ENCODE results near the gene GAGE12J. TPM values are rescaled to one million over a fixed set of nuclear protein-coding genes. Genes with fewer than 3 reads are reported as not detected.
"Not testable (repeated sequence)": the region's sequence is repeated elsewhere in the genome, so short reads cannot be mapped to it uniquely, and the experiment has no call there.

GAGE12J gene
- total RNA-seq, 2 experiments from 2014 or later, result not detected

- POLR2A ChIA-PET, result interaction anchor here (1.8 kb wide), 1 partner anchor 11 kb away, joined by 4 read pairs; no protein-coding TSS in a partner anchor
- H3K4me3 Mint-ChIP-seq, result no peak overlapping the region
- peak; percentile 65 for DNase-seq
- H3K27ac Mint-ChIP-seq, result no peak overlapping the region
- H3K27me3 Mint-ChIP-seq, result peaks cover 1% of the 10 kb centered on the region
- peaks cover 25% of the 10 kb centered on the region for H3K4me1 Mint-ChIP-seq
- CTCF ChIA-PET, result interaction anchor here (0.9 to 1.2 kb wide), 6 partner anchors 11 to 671 kb away, joined by 3 to 4 read pairs (median 3); no protein-coding TSS in a partner anchor
- no peaks in the 10 kb centered on the region for H3K9me3 Mint-ChIP-seq
- H3K36me3 Mint-ChIP-seq (ENCODE audit: low read depth), result peaks cover 5% of the 10 kb centered on the region
Measured at GRCh38 chrX:49291615-49292337, 30.1 kb upstream of the GAGE12J start.

GRCh38 chrX:49292400-49293362 lies 29.2 kb upstream of the GAGE12J start:
- Mint-ChIP-seq H3K27ac (no peak overlapping the region), H3K36me3 (ENCODE audit: low read depth) (peaks cover 1% of the 10 kb centered on the region), H3K4me3 (no peak overlapping the region), H3K27me3 (peaks cover 1% of the 10 kb centered on the region), H3K9me3 (no peaks in the 10 kb centered on the region), H3K4me1 (peaks cover 19% of the 10 kb centered on the region)
- CTCF ChIA-PET, result interaction anchor here (1.0 to 1.2 kb wide), 5 partner anchors 12 to 672 kb away, joined by 3 to 4 read pairs (median 3); no protein-coding TSS in a partner anchor
- DNase-seq, result no peak
- POLR2A ChIA-PET, result interaction anchor here (1.8 kb wide), 1 partner anchor 12 kb away, joined by 4 read pairs; no protein-coding TSS in a partner anchor

- H3K27ac Mint-ChIP-seq; H3K4me3 Mint-ChIP-seq; H3K36me3 Mint-ChIP-seq (ENCODE audit: low read depth); DNase-seq; H3K9me3 Mint-ChIP-seq; CTCF ChIA-PET; H3K27me3 Mint-ChIP-seq; H3K4me1 Mint-ChIP-seq; POLR2A ChIA-PET: not testable (repeated sequence)
Measured at GRCh38 chrX:49299293-49299692, 22.5 kb upstream of the GAGE12J start.

- no peak for DNase-seq
- ChIA-PET CTCF (no interaction called here), POLR2A (interaction anchor here (1.0 kb wide), 1 partner anchor 19 kb away, joined by 3 read pairs; no protein-coding TSS in a partner anchor)
- Mint-ChIP-seq H3K27ac (no peak overlapping the region), H3K9me3 (no peaks in the 10 kb centered on the region), H3K27me3 (peaks cover 6% of the 10 kb centered on the region), H3K4me1 (no peaks in the 10 kb centered on the region), H3K36me3 (ENCODE audit: low read depth) (no peaks in the 10 kb centered on the region), H3K4me3 (no peak overlapping the region)
Measured at GRCh38 chrX:49300703-49301102, 21.1 kb upstream of the GAGE12J start.

- Mint-ChIP-seq H3K4me3 (no peak within 1 kb of the TSS), H3K36me3 (ENCODE audit: low read depth) (no peaks in the 10 kb centered on the region), H3K27me3 (peaks cover 11% of the 10 kb centered on the region), H3K9me3 (no peaks in the 10 kb centered on the region), H3K27ac (no peak within 1 kb of the TSS), H3K4me1 (peaks cover under 1% of the 10 kb centered on the region)
- ChIA-PET POLR2A (no interaction called here), CTCF (no interaction called here)
- DNase-seq, result no peak
Measured at GRCh38 chrX:49303346-49303745, 18.5 kb upstream of the GAGE12J start, which contains the start of gene GAGE10. Gene GAGE10 (plus strand): TSS chrX:49303646. CDS start chrX:49304860, 1,214 bp downstream.

GRCh38 chrX:49307775-49308174 lies 14.1 kb upstream of the GAGE12J start:
- H3K27ac Mint-ChIP-seq; POLR2A ChIA-PET; H3K36me3 Mint-ChIP-seq (ENCODE audit: low read depth); H3K9me3 Mint-ChIP-seq; DNase-seq; H3K4me3 Mint-ChIP-seq; CTCF ChIA-PET: not testable (repeated sequence)
- Mint-ChIP-seq H3K4me1 (peaks cover 16% of the 10 kb centered on the region), H3K27me3 (peaks cover 33% of the 10 kb centered on the region)

- ChIA-PET POLR2A (no interaction called here), CTCF (no interaction called here)
- DNase-seq, result no peak
- Mint-ChIP-seq H3K27ac (no peak overlapping the region), H3K36me3 (ENCODE audit: low read depth) (no peaks in the 10 kb centered on the region), H3K4me3 (peak overlapping the region; percentile 68), H3K27me3 (peaks cover 33% of the 10 kb centered on the region), H3K9me3 (no peaks in the 10 kb centered on the region), H3K4me1 (peaks cover 16% of the 10 kb centered on the region)
Measured at GRCh38 chrX:49308604-49309269, 13.1 kb upstream of the GAGE12J start.

GRCh38 chrX:49309401-49309981 lies 12.3 kb upstream of the GAGE12J start:
- no peaks in the 10 kb centered on the region for H3K36me3 Mint-ChIP-seq (ENCODE audit: low read depth)
- ChIA-PET POLR2A (no interaction called here), CTCF (no interaction called here)
- H3K4me3 Mint-ChIP-seq, result peak overlapping the region; percentile 68
- peak overlapping the region; percentile 27 for H3K27ac Mint-ChIP-seq
- peaks cover 33% of the 10 kb centered on the region for H3K27me3 Mint-ChIP-seq
- no peaks in the 10 kb centered on the region for H3K9me3 Mint-ChIP-seq
- H3K4me1 Mint-ChIP-seq, result peaks cover 16% of the 10 kb centered on the region
- no peak for DNase-seq

GRCh38 chrX:49310371-49310770 lies 11.5 kb upstream of the GAGE12J start:
- DNase-seq, result no peak
- Mint-ChIP-seq H3K9me3 (no peaks in the 10 kb centered on the region), H3K27ac (no peak overlapping the region), H3K36me3 (ENCODE audit: low read depth) (no peaks in the 10 kb centered on the region), H3K27me3 (peaks cover 35% of the 10 kb centered on the region), H3K4me3 (no peak overlapping the region), H3K4me1 (peaks cover 16% of the 10 kb centered on the region)
- CTCF ChIA-PET, result no interaction called here
- POLR2A ChIA-PET, result no interaction called here

GRCh38 chrX:49312176-49312575 lies 9.7 kb upstream of the GAGE12J start:
- ChIA-PET CTCF (no interaction called here), POLR2A (no interaction called here)
- H3K27me3 Mint-ChIP-seq, result peaks cover 32% of the 10 kb centered on the region
- H3K4me1 Mint-ChIP-seq, result peaks cover 16% of the 10 kb centered on the region
- no peak overlapping the region for H3K27ac Mint-ChIP-seq
- H3K4me3 Mint-ChIP-seq, result no peak overlapping the region
- no peaks in the 10 kb centered on the region for H3K9me3 Mint-ChIP-seq
- no peaks in the 10 kb centered on the region for H3K36me3 Mint-ChIP-seq (ENCODE audit: low read depth)
- no peak for DNase-seq

GRCh38 chrX:49316085-49316484 lies 5.8 kb upstream of the GAGE12J start:
- Mint-ChIP-seq H3K4me1 (no peaks in the 10 kb centered on the region), H3K27me3 (peaks cover 7% of the 10 kb centered on the region), H3K4me3 (no peak overlapping the region), H3K27ac (no peak overlapping the region), H3K36me3 (ENCODE audit: low read depth) (no peaks in the 10 kb centered on the region), H3K9me3 (no peaks in the 10 kb centered on the region)
- no peak for DNase-seq
- POLR2A ChIA-PET, result no interaction called here
- CTCF ChIA-PET, result no interaction called here

- H3K4me3 Mint-ChIP-seq; POLR2A ChIA-PET; H3K4me1 Mint-ChIP-seq; H3K27me3 Mint-ChIP-seq; CTCF ChIA-PET; H3K27ac Mint-ChIP-seq; H3K9me3 Mint-ChIP-seq; DNase-seq; H3K36me3 Mint-ChIP-seq (ENCODE audit: low read depth): not testable (repeated sequence)
Measured at GRCh38 chrX:49322266-49322665, 429 bp downstream of the GAGE12J start.

GRCh38 chrX:49323735-49324134 lies 1.9 kb downstream of the GAGE12J start:
- H3K9me3 Mint-ChIP-seq; H3K27ac Mint-ChIP-seq; H3K4me3 Mint-ChIP-seq; H3K27me3 Mint-ChIP-seq; H3K36me3 Mint-ChIP-seq (ENCODE audit: low read depth); POLR2A ChIA-PET; DNase-seq; CTCF ChIA-PET; H3K4me1 Mint-ChIP-seq: not testable (repeated sequence)

Measured in activated CD4-positive, alpha-beta memory T cell treated with anti-CD3 and anti-CD28 coated beads, Interleukin-2, amount 10 ng/mL, durations not matched to agents 7 days and 5 days (primary cell).